ENCODE measurements around the gene IPO4.
A peak's percentile ranks its signal among the peaks of the same experiment; 100 is the strongest.

Gene IPO4

DNA sequence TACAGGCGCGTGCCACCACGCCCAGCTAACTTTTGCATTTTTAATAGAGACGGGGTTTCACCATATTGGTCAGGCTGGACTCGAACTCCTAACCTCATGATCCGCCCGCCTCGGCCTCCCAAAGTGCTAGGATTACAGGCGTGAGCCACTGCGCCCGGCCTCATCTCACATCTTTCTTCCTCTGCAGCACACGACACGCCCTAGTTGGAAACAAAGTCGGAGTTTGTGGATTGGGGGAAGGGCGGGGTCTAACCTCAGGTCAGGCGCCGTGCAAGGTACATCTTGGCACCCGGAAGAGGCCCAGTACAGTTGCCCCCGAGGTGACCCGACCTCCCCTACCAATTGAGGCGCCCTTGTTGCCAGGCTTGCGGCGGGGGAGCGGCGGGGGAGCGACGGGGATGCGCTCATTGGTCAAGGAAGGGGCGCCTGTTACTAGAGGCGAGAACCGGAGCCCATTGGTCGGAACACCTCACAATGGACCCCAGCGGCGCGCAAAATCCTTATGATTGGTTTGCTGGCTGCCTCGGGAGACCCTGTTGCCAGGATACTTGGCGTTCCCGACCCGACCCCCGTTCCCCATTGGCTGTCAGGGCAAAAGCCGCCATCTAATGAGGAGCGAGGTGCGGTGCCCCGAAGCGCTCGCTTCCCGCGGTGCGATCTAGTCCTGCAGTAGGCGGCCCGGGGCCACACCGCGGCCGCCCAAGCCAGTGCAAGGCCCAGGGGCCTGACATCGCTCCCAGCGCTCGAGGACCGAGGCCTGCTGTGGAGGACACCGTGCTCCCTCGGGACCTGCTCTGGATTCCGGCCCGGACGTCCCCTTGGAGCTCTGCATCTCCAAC is 17.0 kb downstream of the IPO4 start, which contains the start of gene REC8:
REC8 (plus strand) TSS at position 659 of the 839 bp plus-strand sequence. CDS start 473 bp downstream, outside the sequence.
- peak; percentile 87 for DNase-seq

DNA sequence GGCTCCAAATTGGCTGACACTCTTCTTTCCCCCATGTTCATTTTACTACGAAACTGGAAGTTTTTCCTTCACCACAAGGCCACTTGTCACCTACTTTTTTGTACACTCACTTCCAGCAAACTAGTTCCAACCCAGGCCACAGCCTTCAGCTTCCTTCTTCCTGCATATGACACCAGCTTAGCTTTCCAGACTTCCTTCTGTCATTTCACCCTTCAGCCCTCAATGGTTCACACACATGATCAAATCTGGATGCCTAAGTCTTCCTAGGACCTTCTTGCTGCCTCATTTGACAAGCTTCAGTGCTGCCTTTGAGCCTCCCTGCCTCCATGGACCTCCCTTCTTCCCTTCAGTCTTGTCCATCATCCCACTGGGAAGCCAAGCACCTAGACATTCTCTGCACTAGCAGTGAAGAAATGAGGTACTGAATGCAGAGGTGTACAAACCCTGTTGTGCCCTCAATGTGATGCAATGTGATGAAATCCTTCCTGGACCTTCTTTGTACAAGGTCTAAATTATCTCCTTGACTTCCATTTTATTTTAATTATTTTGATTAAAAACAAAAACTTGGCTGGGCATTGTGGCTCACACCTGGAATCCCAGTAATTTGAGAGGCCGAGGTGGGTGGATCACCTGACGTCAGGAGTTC is 21.0 kb downstream of the IPO4 start:
- no peak for DNase-seq

DNA sequence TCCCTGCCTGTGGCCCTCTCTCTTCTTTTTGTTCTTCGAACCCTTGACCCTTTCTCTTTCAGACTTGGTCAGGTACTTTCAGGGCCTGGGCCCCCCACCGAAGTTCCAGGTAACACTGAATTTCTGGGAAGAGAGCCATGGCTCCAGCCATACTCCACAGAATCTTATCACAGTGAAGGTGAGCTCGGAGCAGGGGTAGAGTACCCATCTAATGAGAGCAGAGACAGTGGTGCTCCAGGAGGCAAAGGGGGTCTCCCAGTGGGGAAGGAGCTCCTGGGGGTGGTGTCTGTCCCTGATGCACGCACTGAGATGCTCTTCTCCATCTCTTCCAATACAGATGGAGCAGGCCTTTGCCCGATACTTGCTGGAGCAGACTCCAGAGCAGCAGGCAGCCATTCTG is 22.8 kb downstream of the IPO4 start:
- no peak for DNase-seq

DNA sequence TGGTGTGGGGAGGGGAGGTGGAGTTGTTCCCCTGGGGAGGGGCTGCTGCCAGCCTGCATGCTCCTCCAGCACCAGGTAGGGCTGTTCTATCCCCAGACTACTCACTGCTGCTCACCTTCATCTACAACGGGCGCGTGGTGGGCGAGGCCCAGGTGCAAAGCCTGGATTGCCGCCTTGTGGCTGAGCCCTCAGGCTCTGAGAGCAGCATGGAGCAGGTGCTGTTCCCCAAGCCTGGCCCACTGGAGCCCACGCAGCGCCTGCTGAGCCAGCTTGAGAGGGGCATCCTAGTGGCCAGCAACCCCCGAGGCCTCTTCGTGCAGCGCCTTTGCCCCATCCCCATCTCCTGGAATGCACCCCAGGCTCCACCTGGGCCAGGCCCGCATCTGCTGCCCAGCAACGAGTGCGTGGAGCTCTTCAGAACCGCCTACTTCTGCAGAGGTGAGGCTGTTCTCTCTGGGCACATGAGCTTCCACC is 24.1 kb downstream of the IPO4 start:
- DNase-seq: no peak

DNA sequence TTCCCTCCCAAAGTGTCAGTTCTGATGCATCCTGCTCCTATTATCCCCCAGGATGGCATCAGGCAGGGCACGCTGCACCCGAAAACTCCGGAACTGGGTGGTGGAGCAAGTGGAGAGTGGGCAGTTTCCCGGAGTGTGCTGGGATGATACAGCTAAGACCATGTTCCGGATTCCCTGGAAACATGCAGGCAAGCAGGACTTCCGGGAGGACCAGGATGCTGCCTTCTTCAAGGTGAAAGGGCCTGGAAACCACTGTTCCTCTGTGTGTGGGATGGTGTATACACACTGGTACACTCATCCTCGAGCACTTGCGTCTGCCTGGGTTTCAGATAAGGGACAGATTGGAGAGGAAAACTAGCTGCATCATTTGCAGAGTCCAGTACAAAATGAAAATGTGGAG is 26.5 kb downstream of the IPO4 start:
- no peak for DNase-seq

- DNase-seq: peak; percentile 96
Observed at GRCh38 chr14:24160850-24161804, 27.5 kb downstream of the IPO4 start, which contains the start of gene IRF9. Gene IRF9, plus strand, starts transcription at chr14:24161265. Its CDS starts 880 bp downstream, at chr14:24162145.

- DNase-seq: no peak
Observed at GRCh38 chr14:24160499-24160849, 28.1 kb downstream of the IPO4 start.

DNA sequence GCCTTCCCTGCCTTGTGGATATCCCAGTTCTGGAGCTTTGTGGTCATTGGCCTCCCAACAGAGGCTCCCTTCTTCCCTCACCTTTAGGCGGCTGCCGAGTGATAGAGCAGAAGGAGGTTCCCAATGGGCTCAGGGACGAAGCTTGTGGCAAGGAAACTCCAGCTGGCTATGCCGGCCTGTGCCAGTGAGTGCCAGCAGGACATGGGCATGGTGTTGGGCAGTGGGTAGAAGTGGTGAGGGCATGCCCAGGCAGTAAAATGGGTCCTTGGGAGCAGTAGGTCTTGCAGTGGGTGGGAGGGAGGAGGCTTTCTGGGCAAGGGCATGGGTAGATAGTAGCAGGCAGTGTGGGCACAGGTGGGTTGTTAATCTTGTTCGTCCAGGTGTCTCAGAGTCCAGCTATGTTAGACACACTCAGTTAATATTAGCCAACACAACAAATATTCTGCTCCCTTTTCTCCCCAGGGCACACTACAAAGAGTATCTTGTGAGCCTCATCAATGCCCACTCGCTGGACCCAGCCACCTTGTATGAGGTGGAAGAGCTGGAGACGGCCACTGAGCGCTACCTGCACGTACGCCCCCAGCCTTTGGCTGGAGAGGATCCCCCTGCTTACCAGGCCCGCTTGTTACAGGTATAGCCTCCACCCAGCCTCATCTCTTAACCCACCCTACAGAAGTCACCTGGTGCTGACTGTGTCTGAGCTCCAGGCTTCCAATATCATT is 28.7 kb downstream of the IPO4 start:
- no peak for DNase-seq

GRCh38 chr14:24157331-24157730 is 31.3 kb downstream of the IPO4 start:
- DNase-seq: no peak

- DNase-seq: no peak
Observed at GRCh38 chr14:24156840-24157239, 31.8 kb downstream of the IPO4 start.

DNA sequence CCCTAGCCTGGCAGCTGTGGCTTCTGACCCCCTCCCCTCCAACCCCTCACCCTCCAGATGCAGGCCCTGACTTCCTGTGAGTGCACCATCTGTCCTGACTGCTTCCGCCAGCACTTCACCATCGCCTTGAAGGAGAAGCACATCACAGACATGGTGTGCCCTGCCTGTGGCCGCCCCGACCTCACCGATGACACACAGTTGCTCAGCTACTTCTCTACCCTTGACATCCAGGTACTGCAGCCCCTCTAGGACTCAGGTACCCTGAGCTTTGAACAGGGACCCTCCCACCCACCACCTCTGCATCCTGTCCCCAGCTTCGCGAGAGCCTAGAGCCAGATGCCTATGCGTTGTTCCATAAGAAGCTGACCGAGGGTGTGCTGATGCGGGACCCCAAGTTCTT is 33.5 kb downstream of the IPO4 start:
- DNase-seq: no peak

DNA sequence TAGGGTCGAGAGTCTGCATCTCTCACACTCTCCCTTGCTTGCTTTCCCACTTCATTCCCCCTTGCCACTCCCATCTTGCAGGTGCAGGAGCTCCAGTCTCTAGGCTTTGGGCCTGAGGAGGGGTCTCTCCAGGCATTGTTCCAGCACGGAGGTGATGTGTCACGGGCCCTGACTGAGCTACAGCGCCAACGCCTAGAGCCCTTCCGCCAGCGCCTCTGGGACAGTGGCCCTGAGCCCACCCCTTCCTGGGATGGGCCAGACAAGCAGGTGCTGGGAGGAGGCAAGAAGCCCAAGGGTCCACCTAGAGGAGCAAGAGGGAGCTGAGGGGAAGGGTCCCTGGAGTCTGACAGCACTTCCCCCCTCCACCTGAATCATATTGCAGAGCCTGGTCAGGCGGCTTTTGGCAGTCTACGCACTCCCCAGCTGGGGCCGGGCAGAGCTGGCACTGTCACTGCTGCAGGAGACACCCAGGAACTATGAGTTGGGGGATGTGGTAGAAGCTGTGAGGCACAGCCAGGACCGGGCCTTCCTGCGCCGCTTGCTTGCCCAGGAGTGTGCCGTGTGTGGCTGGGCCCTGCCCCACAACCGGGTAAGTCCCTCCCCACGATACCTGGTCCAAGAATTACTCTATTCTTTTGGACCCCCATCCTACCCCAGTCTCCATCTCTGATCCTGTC is 37.1 kb downstream of the IPO4 start:
- no peak for DNase-seq

DNA sequence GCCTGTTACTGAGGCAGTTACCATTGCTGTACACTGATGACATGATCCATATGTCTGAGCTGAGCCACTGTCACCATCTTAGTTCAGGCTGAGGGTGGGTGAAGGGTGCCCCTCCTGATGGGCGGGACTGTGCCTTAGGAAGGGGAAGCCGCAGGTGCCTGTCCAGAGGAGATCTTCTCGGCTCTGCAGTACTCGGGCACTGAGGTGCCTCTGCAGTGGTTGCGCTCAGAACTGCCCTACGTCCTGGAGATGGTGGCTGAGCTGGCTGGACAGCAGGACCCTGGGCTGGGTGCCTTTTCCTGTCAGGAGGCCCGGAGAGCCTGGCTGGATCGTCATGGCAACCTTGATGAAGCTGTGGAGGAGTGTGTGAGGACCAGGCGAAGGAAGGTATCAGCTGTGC is 37.6 kb downstream of the IPO4 start:
- no peak for DNase-seq

- DNase-seq: no peak
Observed at GRCh38 chr14:24150567-24150966, 38.0 kb downstream of the IPO4 start.

DNA sequence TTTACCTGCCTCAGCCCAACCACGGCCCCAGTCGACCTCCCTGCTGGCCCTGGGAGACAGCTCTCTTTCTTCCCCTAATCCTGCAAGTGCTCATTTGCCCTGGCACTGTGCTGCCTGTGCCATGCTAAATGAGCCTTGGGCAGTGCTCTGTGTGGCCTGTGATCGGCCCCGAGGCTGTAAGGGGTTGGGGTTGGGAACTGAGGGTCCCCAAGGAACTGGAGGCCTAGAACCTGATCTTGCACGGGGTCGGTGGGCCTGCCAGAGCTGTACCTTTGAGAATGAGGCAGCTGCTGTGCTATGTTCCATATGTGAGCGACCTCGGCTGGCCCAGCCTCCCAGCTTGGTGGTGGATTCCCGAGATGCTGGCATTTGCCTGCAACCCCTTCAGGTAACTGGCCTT is 38.6 kb downstream of the IPO4 start:
- DNase-seq: no peak

- DNase-seq: no peak
Observed at GRCh38 chr14:24149302-24149969, 39.2 kb downstream of the IPO4 start.

- DNase-seq: no peak
Observed at GRCh38 chr14:24147761-24148428, 40.7 kb downstream of the IPO4 start.

DNA sequence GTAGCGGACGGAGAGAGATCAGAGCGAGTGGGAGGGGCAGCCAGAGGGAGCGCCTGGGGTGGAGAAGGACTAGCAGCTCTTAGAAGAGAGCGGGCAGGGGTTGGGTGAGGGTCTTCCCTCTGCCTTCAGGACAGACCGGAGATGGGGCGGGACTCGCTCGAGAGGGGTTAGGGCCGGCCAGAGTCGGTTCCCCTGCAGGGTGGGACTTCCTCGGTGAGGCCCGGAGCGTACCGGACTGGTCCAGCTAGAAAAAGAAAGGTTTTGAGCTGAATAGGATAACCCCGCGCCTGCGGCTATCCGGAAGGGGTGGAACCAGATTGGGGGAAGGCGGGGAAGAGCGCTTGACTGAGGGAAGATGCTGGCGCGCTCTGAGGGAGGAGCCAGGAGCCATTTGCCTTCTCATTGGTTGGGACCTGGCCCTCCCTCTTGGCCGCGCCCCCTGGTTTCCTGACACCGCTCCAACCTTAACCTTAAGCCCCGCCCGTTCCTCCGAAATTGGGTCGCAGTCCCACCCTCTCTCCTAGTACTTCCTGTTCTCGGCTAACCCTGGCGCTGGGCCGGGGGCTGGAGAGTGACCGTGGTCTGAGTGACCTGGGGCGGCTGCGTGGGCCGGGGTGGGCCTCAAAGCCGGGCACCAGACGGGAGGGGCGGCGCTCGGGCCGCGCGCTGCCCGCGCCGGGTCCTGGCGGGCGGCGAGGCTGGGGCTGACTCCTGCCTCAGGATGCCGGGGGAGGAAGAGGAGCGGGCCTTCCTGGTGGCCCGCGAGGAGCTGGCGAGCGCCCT is 41.4 kb downstream of the IPO4 start, which contains the start of gene RNF31:
RNF31 (plus strand) TSS at position 521 of the 783 bp plus-strand sequence; CDS start at position 722, 201 bp downstream.
- peak; percentile 97 for DNase-seq

DNA sequence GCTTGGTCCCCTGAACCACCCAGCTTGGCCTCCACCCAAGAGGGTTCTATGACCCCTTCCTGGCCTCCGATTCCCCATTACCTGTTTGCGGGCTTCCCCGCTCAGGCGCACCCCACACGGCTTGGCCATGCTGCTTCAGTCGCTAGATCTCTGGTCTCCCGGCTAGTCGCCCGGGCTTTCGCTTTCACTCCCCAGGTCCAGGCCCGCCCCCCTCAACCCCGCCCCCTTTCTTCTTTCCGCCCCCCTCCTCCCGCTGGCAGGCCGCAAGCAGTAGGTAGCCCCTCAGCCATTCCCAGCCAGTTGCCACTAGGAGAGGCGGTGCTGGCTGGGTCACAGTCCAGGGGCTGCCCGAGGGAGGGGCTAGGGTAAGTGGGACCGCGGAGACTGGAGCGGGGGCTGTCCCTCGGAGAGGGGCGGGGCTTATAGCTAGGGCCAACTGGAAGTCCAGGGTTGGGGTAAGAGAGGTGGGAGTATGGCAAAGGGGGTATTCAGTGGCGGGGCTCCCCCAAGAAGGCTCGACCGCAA is 42.1 kb downstream of the IPO4 start, which contains the start of gene PSME2:
PSME2 (minus strand) TSS at position 158 of the 525 bp plus-strand sequence; CDS start at position 129, 29 bp downstream.
- DNase-seq: peak; percentile 92
